HG03039 (cell line): ENCODE measurements around the gene IL32.

Experiments
- ATAC-seq: cut with Tn5 transposase; IDR thresholded peaks from one replicate; pipeline ENCODE4 v1.9.1; 2021; ENCODE audit warnings: mild to moderate bottlenecking, moderate library complexity; ENCODE audit not compliant: unreplicated experiment

The IL32 gene, protein sequence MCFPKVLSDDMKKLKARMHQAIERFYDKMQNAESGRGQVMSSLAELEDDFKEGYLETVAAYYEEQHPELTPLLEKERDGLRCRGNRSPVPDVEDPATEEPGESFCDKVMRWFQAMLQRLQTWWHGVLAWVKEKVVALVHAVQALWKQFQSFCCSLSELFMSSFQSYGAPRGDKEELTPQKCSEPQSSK

GRCh38 chr16:3065069-3065741 lies at the start of gene IL32:
Gene IL32 (plus strand): TSS chr16:3065640. CDS start chr16:3065812, 172 bp downstream.
- ATAC-seq = no peak

GRCh38 chr16:3015865-3016521 lies 49.4 kb upstream of the IL32 start:
- no peak for ATAC-seq

DNA sequence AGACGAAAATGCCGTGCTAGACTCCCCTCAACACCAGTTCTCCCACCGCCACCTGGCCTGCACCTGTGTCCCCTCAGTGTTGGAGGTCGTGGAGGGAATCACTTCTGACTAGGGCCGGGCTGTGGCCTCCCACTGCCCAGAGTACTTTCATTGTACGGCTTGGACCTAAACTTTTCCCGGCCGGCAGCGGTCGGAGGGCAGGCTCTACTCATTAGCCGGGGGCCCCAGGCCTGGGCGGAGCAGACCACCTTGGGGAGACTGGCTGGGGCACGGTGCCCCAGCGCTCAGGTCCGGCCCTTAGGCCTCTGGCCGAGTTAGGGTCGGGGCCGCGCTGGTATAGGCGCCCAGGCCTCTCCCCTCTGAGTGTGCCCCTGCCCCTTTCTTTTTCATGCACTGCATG lies 48.1 kb upstream of the IL32 start:
- ATAC-seq = no peak

- ATAC-seq = no peak
These were observed 47.5 kb upstream of the IL32 start, which contains the start of gene CLDN6 for GRCh38 chr16:3017794-3018506. Gene CLDN6 (minus strand): TSS chr16:3018183. CDS start chr16:3016021, 2,162 bp downstream.

DNA sequence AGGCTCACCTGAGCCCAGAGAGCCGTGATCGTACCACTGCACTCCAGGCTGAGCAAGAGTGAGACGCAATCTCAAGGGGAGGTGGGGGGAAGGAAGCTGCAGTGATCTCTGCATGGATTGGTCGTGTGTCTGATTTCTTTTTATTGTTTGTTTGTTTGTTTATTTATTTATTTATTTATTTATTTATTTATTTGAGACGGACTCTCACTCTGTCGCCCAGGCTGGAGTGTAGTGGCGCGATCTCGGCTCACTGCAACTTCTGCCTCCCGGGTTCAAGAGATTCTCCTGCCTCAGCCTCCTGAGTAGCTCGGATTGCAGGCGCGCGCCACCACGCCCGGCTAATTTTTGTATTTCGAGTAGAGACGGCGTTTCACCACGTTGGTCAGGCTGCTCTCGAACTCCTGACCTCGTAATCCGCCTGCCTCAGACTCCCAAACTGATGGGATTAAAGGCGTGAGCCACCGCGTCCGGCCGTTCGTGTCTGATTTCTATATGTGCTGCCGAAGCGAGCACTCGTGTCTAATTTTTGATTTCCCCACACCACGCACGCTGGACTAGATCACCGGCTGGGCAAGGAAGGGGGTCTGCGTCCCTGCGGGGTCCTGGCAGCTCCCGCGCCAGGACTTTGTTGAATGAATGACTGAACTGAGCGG lies 45.7 kb upstream of the IL32 start:
- no peak for ATAC-seq

DNA sequence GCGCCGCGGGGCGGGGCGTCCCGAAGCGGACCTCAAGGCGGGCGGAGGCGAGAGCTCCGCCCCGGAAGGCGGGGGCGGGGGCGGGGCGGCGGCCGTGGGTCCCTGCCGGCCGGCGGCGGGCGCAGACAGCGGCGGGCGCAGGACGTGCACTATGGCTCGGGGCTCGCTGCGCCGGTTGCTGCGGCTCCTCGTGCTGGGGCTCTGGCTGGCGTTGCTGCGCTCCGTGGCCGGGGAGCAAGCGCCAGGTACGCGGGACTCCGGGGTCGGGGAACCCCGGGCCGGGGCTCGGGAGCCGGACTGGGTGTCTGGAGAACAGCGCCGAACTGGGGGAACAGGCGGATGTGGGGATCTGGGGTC lies 45.2 kb upstream of the IL32 start, which contains the start of gene TNFRSF12A:
Gene TNFRSF12A, plus strand, starts transcription at position 122 of the 357 bp plus-strand sequence. Its CDS starts 30 bp downstream, at position 152.
- ATAC-seq = no peak

DNA sequence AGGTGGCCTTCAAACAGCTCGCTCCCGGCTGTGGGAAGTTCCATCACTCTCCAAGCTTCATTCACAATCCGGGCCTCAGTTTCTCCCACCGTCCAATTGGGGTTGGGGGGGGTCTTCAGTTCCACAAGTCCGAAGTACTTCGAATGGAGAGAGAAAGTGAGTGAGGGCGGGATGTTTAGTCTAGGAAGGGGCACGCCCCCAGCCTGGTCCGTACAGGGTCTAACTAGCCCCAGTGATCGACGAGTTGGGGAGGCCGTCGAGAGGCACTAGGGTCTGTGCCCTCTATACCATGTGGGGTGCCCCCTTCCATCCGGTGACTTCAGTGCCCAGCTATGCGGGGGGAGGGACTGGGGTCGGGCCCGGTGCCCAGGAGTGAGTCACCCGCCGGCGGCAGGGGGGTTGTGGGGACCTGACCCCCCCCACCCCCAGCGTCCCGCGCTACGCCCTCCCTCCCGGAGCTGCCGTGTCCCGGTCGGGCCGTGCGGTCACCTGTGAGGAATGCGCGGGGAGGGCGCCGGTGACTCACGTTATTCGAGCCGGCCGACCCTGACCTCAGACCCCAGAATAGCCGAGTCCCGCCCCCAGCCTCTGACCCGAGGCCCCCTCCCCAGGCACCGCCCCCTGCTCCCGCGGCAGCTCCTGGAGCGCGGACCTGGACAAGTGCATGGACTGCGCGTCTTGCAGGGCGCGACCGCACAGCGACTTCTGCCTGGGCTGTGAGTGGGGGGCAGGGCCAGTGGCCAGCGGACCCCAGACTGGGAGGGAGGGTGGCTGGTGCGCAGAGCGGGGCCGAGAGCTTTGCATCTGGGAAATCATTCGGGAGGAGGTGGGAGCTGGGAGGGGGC lies 44.6 kb upstream of the IL32 start:
- ATAC-seq = no peak

DNA sequence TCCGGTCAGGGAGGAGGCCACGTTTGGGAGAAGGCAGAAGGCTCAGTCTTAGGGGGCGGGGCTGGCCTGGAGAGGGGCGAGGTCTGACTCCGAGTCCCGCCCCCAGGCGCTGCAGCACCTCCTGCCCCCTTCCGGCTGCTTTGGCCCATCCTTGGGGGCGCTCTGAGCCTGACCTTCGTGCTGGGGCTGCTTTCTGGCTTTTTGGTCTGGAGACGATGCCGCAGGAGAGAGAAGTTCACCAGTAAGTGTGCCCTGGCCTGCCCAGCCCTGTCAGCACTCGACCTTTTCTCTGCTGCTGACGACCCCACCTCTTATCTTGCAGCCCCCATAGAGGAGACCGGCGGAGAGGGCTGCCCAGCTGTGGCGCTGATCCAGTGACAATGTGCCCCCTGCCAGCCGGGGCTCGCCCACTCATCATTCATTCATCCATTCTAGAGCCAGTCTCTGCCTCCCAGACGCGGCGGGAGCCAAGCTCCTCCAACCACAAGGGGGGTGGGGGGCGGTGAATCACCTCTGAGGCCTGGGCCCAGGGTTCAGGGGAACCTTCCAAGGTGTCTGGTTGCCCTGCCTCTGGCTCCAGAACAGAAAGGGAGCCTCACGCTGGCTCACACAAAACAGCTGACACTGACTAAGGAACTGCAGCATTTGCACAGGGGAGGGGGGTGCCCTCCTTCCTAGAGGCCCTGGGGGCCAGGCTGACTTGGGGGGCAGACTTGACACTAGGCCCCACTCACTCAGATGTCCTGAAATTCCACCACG lies 43.8 kb upstream of the IL32 start:
- ATAC-seq = no peak

GRCh38 chr16:3022208-3022683 lies 43.2 kb upstream of the IL32 start:
- no peak for ATAC-seq

DNA sequence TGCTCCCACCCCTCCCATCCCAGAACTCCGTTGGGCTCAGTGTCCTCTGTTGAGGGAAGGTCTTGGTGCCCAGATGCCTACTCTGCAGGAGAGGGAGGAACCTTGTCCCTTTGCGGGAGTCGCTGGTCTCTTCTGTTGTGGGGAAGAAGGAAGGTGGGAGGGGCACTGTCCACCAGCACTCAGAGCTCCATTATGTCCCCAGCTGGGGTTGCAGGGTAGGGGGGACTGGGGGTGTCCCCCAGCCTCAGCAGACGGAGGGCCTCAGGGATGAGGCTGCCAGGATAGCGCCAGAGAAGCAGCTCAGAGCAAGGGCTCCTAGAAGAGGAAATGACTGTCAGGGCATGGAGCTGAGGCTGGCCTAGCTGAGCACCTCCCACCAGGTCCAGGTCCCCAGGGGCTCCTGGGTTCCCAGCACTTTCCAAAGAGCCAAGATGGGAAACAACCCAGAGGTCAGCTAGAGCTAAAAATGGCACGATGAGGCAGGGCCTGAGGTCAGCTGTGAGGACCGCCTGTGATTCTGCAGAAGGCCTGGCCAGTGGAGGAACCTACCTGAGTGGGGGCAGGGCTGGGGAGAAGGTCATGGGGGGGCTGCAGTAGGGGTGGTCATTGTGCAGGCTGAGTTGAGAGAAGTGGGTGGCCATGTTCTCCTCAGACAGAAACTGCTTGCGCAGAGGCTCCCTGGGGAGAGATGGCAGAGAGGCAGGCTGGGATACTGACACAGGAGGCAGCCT lies 42.6 kb upstream of the IL32 start:
- no peak for ATAC-seq

GRCh38 chr16:3023415-3023668 lies 42.1 kb upstream of the IL32 start:
- ATAC-seq = no peak

DNA sequence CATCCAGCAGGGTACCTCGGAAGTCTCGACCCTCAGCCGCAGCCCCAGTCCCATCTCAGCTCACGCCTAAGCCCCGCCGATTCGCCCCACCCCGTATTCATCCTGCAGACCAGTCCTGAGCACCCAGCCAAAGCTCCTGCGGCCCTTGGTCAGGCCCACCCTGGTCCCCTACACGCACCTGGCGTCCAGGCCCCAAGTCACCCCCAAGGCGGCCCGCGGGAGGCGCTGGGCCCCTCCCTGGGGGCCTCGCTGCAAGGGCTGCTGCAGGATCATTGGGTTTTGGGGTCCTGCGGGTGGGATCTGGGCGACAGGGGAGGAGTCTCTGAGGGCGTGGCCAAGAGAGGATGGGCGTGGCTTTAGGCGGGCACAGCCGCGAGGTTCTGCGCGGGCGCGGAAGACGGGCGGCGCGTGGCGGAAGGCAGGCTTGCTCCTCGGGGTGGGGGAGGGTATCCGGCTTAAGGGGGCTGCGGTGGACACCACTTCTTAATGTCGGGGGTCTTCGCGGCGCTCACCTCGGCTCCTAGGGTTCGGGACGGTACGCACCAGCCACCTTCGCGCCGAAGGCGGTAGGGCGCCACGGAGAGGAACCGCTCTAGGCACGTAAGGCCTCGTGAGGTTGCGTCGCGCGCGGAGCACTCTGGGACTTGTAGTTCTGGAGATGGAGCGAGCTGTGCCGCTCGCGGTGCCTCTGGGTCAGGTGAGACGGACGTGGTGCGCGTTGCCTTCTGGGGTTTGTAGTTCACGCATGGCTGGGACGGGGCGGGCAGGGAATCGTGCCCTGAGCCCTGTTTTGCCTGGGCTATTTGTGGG lies 41.6 kb upstream of the IL32 start, which contains the start of the genes HCFC1R1 and THOC6:
Gene HCFC1R1, minus strand, starts transcription at position 274 of the 810 bp plus-strand sequence. Its CDS starts 1 bp downstream, at position 273.
Gene THOC6, plus strand, starts transcription at position 367 of the 810 bp plus-strand sequence. Its CDS starts 292 bp downstream, at position 659.
- ATAC-seq = peak; percentile 57

DNA sequence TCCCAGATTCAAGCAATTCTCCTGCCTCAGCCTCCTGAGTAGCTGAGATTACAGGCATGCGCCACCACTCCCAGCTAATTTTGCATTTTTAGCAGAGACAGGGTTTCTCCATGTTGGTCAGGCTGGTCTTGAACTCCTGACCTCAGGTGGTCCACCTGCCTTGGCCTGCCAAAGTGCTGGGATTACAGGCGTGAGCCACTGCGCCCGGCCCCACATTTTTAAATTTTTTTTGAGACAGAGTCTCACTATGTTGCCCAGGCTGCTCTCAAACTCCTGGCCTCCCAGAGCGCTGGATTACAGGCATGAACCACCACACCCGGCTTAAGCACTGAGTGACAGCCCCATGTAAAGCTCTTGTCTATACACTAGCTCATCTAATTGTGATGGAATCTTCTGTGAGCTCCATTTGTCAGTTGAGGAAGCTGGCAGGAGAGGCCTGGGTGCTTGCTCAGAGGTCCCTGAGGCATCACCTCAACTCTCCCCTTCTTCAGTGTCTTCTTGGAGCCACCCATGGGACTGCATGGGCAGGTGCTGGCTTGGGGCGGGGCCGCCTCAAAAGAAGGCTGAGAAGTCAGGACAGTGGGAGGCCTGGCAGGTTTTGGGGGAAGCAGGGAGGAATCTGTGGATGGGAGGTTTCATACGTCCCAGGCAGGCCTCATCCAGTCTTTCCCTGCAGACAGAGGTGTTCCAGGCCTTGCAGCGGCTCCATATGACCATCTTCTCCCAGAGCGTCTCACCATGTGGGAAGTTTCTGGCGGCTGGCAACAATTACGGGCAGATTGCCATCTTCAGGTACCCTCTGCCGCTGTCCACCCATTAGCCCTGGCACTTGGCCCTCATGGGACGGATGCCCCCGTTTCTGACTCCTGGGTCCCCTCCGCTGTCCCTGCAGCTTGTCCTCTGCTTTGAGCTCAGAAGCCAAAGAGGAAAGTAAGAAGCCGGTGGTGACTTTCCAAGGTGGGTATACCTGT lies 40.1 kb upstream of the IL32 start:
- ATAC-seq = no peak

- ATAC-seq = no peak
These were observed 39.4 kb upstream of the IL32 start for GRCh38 chr16:3026003-3026378.

GRCh38 chr16:3026609-3027488 lies 38.6 kb upstream of the IL32 start:
- ATAC-seq = no peak

DNA sequence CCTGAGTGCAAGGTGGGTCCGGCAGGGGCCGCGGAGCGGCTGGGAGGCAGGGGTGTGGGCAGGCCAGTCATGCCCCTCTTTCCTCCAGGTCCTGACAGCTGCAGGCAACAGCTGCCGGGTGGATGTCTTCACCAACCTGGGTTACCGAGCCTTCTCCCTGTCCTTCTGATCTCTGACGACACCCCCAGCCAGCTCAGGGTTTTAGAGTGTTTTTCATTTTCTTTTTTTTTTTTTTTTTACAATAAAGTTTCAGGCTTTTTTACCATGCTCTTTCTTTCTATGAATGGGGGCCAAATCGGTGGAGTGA lies 38.0 kb upstream of the IL32 start:
- no peak for ATAC-seq
